BE2C (cell line): ENCODE results near the gene RAB6B.

Experiments
- DNase-seq: peaks from one replicate; pipeline ENCODE4 v3.0.0-alpha.2; 2020
- H3K27me3 ChIP-seq: fragments of 250-450 bp; sonication (Bioruptor Pico); 2 replicates; pipeline ENCODE4 v1.5.1; 2020; ENCODE audit warnings: mild to moderate bottlenecking
- H3K36me3 ChIP-seq: fragments of 250-450 bp; sonication (Bioruptor Pico); 2 replicates; pipeline ENCODE4 v1.5.1; 2020; ENCODE audit warnings: mild to moderate bottlenecking
- H3K4me1 ChIP-seq: fragments of 250-450 bp; sonication (Bioruptor Pico); 2 replicates; pipeline ENCODE4 v1.5.1; 2020
- H3K4me3 ChIP-seq: 2 replicates; pipeline ENCODE4 v1.5.1; 2011; ENCODE audit warnings: low read depth, low read length
- H3K9me3 ChIP-seq: fragments of 250-450 bp; sonication (Bioruptor Pico); 2 replicates; pipeline ENCODE4 v1.5.1; 2020
- CTCF ChIP-seq: IDR thresholded peaks from 2 replicates; pipeline ENCODE4 v1.5.1; 2012; ENCODE audit warnings: mild to moderate bottlenecking, low read depth, low read length

The RAB6B gene

GRCh38 chr3:133837487-133838295 lies 58.0 kb downstream of the RAB6B start:
- Histone ChIP-seq H3K36me3 (no peaks in the 10 kb centered on the region), H3K4me3 (no peak overlapping the region), H3K4me1 (no peaks in the 10 kb centered on the region), H3K27me3 (no peaks in the 10 kb centered on the region), H3K9me3 (no peaks in the 10 kb centered on the region)
- TF ChIP-seq CTCF = no peak
- no peak for DNase-seq

GRCh38 chr3:133836497-133837158 lies 59.1 kb downstream of the RAB6B start:
- no peaks in the 10 kb centered on the region for H3K9me3 ChIP-seq
- H3K4me3 ChIP-seq = no peak overlapping the region
- no peaks in the 10 kb centered on the region for H3K27me3 ChIP-seq
- no peak for TF ChIP-seq CTCF
- H3K36me3 ChIP-seq = no peaks in the 10 kb centered on the region
- no peak for DNase-seq
- H3K4me1 ChIP-seq = no peaks in the 10 kb centered on the region

GRCh38 chr3:133835961-133836360 lies 59.7 kb downstream of the RAB6B start:
- Histone ChIP-seq H3K4me3 (no peak overlapping the region), H3K9me3 (no peaks in the 10 kb centered on the region), H3K27me3 (no peaks in the 10 kb centered on the region), H3K36me3 (no peaks in the 10 kb centered on the region), H3K4me1 (no peaks in the 10 kb centered on the region)
- TF ChIP-seq CTCF = no peak
- DNase-seq = no peak

GRCh38 chr3:133835418-133835743 lies 60.3 kb downstream of the RAB6B start:
- H3K4me3 ChIP-seq = no peak overlapping the region
- H3K36me3 ChIP-seq = no peaks in the 10 kb centered on the region
- H3K27me3 ChIP-seq = no peaks in the 10 kb centered on the region
- DNase-seq = no peak
- no peaks in the 10 kb centered on the region for H3K9me3 ChIP-seq
- no peaks in the 10 kb centered on the region for H3K4me1 ChIP-seq
- no peak for TF ChIP-seq CTCF

- no peak for DNase-seq
- TF ChIP-seq CTCF = no peak
- Histone ChIP-seq H3K4me3 (no peak overlapping the region), H3K36me3 (no peaks in the 10 kb centered on the region), H3K4me1 (no peaks in the 10 kb centered on the region), H3K9me3 (no peaks in the 10 kb centered on the region), H3K27me3 (no peaks in the 10 kb centered on the region)
Observed at GRCh38 chr3:133834621-133835417, 60.9 kb downstream of the RAB6B start.
